HepG2 (cell line): ENCODE measurements around the gene CAPN12. TPM values are rescaled to one million over a fixed set of nuclear protein-coding genes. Genes with fewer than 3 reads are reported as not detected.

Source experiments
- ATM ChIP-seq: fragments of 450-650 bp; IDR thresholded peaks from 2 replicates; pipeline ENCODE4 v1.7.1; 2017; ENCODE audit warnings: mild to moderate bottlenecking, borderline replicate concordance
- CHD2 ChIP-seq: IDR thresholded peaks from 2 replicates; pipeline ENCODE4 v1.6.1; 2011; ENCODE audit warnings: low read depth, low read length, improper control_type of control experiment
- DMAP1 ChIP-seq: IDR thresholded peaks from 2 replicates; pipeline ENCODE4 v1.6.1; 2016
- EEA1 ChIP-seq: sonication (generic); formaldehyde crosslinking; IDR thresholded peaks from 2 replicates; pipeline ENCODE4 v1.5.1; 2020; ENCODE audit warnings: mild to moderate bottlenecking, missing genetic modification reagents, borderline replicate concordance
- GTF2F1 ChIP-seq: fragments of 150-350 bp; IDR thresholded peaks from 2 replicates; pipeline ENCODE4 v1.6.1; 2014; ENCODE audit warnings: low read length
- KDM1A ChIP-seq: IDR thresholded peaks from 2 replicates; pipeline ENCODE4 v1.6.1; 2016; ENCODE audit warnings: missing compliant biosample characterization
- KDM5A ChIP-seq: fragments of 200-600 bp; sonication (generic); IDR thresholded peaks from 2 replicates; pipeline ENCODE4 v1.7.0; 2018; ENCODE audit warnings: antibody characterized with exemption, mild to moderate bottlenecking, low read length, borderline replicate concordance
- KMT2A ChIP-seq: sonication (generic); formaldehyde crosslinking; IDR thresholded peaks from 2 replicates; pipeline ENCODE4 v1.4.0; 2020; ENCODE audit warnings: missing genetic modification reagents
- MXD4 ChIP-seq: IDR thresholded peaks from 2 replicates; pipeline ENCODE4 v1.6.1; 2016; ENCODE audit warnings: mild to moderate bottlenecking, missing biosample characterization, missing genetic modification reagents
- RFX5 ChIP-seq: IDR thresholded peaks from 2 replicates; pipeline ENCODE4 v1.6.1; 2011; ENCODE audit warnings: low read depth, low read length, improper control_type of control experiment
- SP5 ChIP-seq: IDR thresholded peaks from 2 replicates; pipeline ENCODE4 v1.6.1; 2016; ENCODE audit warnings: low read depth, borderline replicate concordance
- STAG1 ChIP-seq: sonication (generic); formaldehyde crosslinking; IDR thresholded peaks from 2 replicates; pipeline ENCODE4 v1.4.0; 2020; ENCODE audit warnings: missing genetic modification reagents
- ZBTB1 ChIP-seq: sonication (generic); formaldehyde crosslinking; IDR thresholded peaks from 2 replicates; pipeline ENCODE4 v1.4.0; 2020; ENCODE audit warnings: missing genetic modification reagents, borderline replicate concordance
- ZNF143 ChIP-seq: sonication (generic); formaldehyde crosslinking; IDR thresholded peaks from 2 replicates; pipeline ENCODE4 v1.4.0; 2020; ENCODE audit warnings: missing genetic modification reagents
- ZNF207 ChIP-seq: fragments of 450-650 bp; IDR thresholded peaks from 2 replicates; pipeline ENCODE4 v1.6.1; 2016; ENCODE audit warnings: antibody characterized with exemption, borderline replicate concordance
- ZNF354B ChIP-seq: sonication (generic); formaldehyde crosslinking; IDR thresholded peaks from 2 replicates; pipeline ENCODE4 v1.8.0; 2022; ENCODE audit warnings: mild to moderate bottlenecking, missing genetic modification reagents
- ZNF674 ChIP-seq: sonication (generic); formaldehyde crosslinking; IDR thresholded peaks from 2 replicates; pipeline ENCODE4 v1.5.0; 2020; ENCODE audit warnings: low read depth, mild to moderate bottlenecking, missing genetic modification reagents
- ZSCAN30 ChIP-seq: sonication (generic); formaldehyde crosslinking; IDR thresholded peaks from 2 replicates; pipeline ENCODE4 v1.5.0; 2020; ENCODE audit warnings: mild to moderate bottlenecking, missing genetic modification reagents
- polyA plus RNA-seq, 8 experiments: library from polyadenylated mRNA; depleted of rRNA in 3 of 8; stranded (reverse) in 7 of 8; unstranded in 1 of 8; fragments of >200 nt; fragmentation: Illumina TruSeq in 4 of 8; extraction: Trizol in 4 of 8; gene quantifications; 2 replicates each; pipeline versions ENCODE4 v1.2.1 to v1.2.3, GENCODE V29; 2011 to 2016; ENCODE audit warnings: low read depth in 4 of 8, missing spikeins in 1 of 8, mixed read lengths in 1 of 8; ENCODE audit not compliant: insufficient read depth in 1 of 8
- total RNA-seq, 5 experiments: library from RNA; depleted of rRNA; stranded (reverse); fragments of >200 nt; fragmentation: Illumina TruSeq; extraction: Trizol; gene quantifications; 2 replicates each; pipeline ENCODE4 v1.2.3, GENCODE V29; 2016; ENCODE audit warnings: low read depth in 1 of 5
- TF ChIP-seq, protein P1 (sequence below): sonication (generic); formaldehyde crosslinking; IDR thresholded peaks from 2 replicates; pipeline ENCODE4 v1.5.0; 2020; ENCODE audit warnings: mild to moderate bottlenecking, missing genetic modification reagents
- TF ChIP-seq, protein P2 (sequence below), 2 experiments: fragments of 450-650 bp in 1 of 2; sonication (generic) in 1 of 2; formaldehyde crosslinking in 1 of 2; IDR thresholded peaks; 2 replicates each; pipeline versions ENCODE4 v1.6.1 to v1.8.0; 2016 to 2022; ENCODE audit warnings: antibody characterized with exemption in 1 of 2, mild to moderate bottlenecking in 1 of 2, missing genetic modification reagents in 1 of 2

The CAPN12 gene
- total and polyA plus RNA-seq, 2 of the 13 experiments (the other 11 are each of a cell fraction or from before 2014, with no cell fraction given), result 1.6 to 13.6 TPM

DNA sequence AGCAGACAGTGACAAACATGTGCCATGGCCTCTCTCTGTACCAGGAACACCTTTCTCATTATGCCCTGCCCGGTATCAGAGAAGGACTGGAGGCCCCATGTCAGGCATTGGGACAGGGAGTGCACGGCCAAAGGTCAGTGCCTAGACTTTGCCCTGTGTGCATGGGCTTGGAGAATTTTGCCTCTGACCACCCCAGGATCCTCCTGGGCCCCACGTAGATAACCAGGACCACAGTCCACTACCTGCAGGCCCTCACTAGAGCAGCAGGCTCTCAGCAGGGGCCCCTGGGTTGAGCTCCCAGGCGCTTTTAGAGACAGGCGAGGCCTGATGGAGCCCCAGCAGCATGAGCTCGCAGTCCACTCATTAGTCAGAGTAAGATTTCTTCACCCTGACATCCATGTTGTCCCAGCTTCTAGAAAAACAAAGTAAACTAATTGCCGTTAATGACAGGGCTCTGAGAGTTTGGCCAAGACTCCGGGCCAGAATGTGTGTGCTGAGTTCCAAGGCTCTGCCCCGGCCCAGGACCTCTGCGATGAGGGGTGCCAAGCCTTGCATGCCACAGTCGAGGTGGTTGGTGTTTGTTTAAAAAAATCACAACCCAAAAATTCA lies 42.7 kb downstream of the CAPN12 start (continued):
- TF ChIP-seq, protein P1, sequence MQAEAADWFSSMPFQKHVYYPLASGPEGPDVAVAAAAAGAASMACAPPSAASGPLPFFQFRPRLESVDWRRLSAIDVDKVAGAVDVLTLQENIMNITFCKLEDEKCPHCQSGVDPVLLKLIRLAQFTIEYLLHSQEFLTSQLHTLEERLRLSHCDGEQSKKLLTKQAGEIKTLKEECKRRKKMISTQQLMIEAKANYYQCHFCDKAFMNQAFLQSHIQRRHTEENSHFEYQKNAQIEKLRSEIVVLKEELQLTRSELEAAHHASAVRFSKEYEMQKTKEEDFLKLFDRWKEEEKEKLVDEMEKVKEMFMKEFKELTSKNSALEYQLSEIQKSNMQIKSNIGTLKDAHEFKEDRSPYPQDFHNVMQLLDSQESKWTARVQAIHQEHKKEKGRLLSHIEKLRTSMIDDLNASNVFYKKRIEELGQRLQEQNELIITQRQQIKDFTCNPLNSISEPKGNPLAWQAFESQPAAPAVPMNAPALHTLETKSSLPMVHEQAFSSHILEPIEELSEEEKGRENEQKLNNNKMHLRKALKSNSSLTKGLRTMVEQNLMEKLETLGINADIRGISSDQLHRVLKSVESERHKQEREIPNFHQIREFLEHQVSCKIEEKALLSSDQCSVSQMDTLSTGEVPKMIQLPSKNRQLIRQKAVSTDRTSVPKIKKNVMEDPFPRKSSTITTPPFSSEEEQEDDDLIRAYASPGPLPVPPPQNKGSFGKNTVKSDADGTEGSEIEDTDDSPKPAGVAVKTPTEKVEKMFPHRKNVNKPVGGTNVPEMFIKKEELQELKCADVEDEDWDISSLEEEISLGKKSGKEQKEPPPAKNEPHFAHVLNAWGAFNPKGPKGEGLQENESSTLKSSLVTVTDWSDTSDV (CRISPR knock-in tag), result no peak
- TF ChIP-seq EEA1 (CRISPR knock-in tag) (no peak), ZSCAN30 (0 out of 2 replicates have a peak, but pooled peaks have one; percentile 24), ZNF674 (CRISPR knock-in tag) (no peak), DMAP1 (CRISPR knock-in tag) (peak; percentile 87), KDM5A (no peak), SP5 (CRISPR knock-in tag) (peak; percentile 65; the same call in 1 of the 2 replicates), ZNF354B (CRISPR knock-in tag) (no peak), GTF2F1 (no peak), STAG1 (CRISPR knock-in tag) (peak; percentile 36), CHD2 (no peak), ZNF207 (no peak), RFX5 (peak; percentile 20; the same call in 1 of the 2 replicates), KMT2A (CRISPR knock-in tag) (0 out of 2 replicates have a peak, but pooled peaks have one; percentile 41), ATM (no peak), ZBTB1 (CRISPR knock-in tag) (no peak), MXD4 (peak; percentile 67; the same call in 1 of the 2 replicates), ZNF143 (CRISPR knock-in tag) (peak; percentile 75), KDM1A (CRISPR knock-in tag) (peak; percentile 84; the same call in 1 of the 2 replicates)
- TF ChIP-seq, protein P2, sequence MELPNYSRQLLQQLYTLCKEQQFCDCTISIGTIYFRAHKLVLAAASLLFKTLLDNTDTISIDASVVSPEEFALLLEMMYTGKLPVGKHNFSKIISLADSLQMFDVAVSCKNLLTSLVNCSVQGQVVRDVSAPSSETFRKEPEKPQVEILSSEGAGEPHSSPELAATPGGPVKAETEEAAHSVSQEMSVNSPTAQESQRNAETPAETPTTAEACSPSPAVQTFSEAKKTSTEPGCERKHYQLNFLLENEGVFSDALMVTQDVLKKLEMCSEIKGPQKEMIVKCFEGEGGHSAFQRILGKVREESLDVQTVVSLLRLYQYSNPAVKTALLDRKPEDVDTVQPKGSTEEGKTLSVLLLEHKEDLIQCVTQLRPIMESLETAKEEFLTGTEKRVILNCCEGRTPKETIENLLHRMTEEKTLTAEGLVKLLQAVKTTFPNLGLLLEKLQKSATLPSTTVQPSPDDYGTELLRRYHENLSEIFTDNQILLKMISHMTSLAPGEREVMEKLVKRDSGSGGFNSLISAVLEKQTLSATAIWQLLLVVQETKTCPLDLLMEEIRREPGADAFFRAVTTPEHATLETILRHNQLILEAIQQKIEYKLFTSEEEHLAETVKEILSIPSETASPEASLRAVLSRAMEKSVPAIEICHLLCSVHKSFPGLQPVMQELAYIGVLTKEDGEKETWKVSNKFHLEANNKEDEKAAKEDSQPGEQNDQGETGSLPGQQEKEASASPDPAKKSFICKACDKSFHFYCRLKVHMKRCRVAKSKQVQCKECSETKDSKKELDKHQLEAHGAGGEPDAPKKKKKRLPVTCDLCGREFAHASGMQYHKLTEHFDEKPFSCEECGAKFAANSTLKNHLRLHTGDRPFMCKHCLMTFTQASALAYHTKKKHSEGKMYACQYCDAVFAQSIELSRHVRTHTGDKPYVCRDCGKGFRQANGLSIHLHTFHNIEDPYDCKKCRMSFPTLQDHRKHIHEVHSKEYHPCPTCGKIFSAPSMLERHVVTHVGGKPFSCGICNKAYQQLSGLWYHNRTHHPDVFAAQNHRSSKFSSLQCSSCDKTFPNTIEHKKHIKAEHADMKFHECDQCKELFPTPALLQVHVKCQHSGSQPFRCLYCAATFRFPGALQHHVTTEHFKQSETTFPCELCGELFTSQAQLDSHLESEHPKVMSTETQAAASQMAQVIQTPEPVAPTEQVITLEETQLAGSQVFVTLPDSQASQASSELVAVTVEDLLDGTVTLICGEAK (IDR thresholded peaks at IDR 0.05), result no peak
- TF ChIP-seq, protein P2 (CRISPR knock-in tag; IDR thresholded peaks at IDR 0.05), result peak; percentile 63; the same call in 1 of the 2 replicates
